Neural cell (in vitro differentiated cells): ENCODE measurements around the gene SCUBE1. TPM values are rescaled to one million over a fixed set of nuclear protein-coding genes. Genes with fewer than 3 reads are reported as not detected.

Experiments used
- H2AFZ ChIP-seq: fragments of 200-600, 300-800 bp; sonication (generic), shearing (Covaris generic); 2 replicates; pipeline ENCODE4 v1.6.0; 2014; ENCODE audit warnings: low read depth, mild to moderate bottlenecking, antibody characterized with exemption, low read length, moderate library complexity
- H3F3A ChIP-seq: fragments of 200-600 bp; shearing (Covaris generic); 2 replicates; pipeline ENCODE4 v1.6.1; 2016; ENCODE audit warnings: mild to moderate bottlenecking, moderate library complexity, mixed read lengths, antibody characterized with exemption, low read length; ENCODE audit not compliant: insufficient read depth, poor library complexity, severe bottlenecking
- H3K27ac ChIP-seq: fragments of 200-600, 300-800 bp; sonication (generic), shearing (Covaris generic); 2 replicates; pipeline ENCODE4 v1.5.1; 2014; ENCODE audit warnings: mild to moderate bottlenecking, low read length, moderate library complexity
- H3K27me3 ChIP-seq: fragments of 300-800, 200-600 bp; sonication (generic), shearing (Covaris generic); 2 replicates; pipeline ENCODE4 v1.6.0; 2014; ENCODE audit warnings: mild to moderate bottlenecking, low read depth, low read length, moderate library complexity; ENCODE audit not compliant: insufficient read depth
- H3K36me3 ChIP-seq: fragments of 300-800, 200-600 bp; sonication (generic), shearing (Covaris generic); 2 replicates; pipeline ENCODE4 v1.5.1; 2014; ENCODE audit warnings: mild to moderate bottlenecking, antibody characterized with exemption, low read length, moderate library complexity; ENCODE audit not compliant: insufficient read depth
- H3K4me2 ChIP-seq: fragments of 300-800, 200-600 bp; sonication (generic), shearing (Covaris generic); 2 replicates; pipeline ENCODE4 v1.6.0; 2014; ENCODE audit warnings: mild to moderate bottlenecking, low read length
- H3K4me3 ChIP-seq: fragments of 300-800, 200-600 bp; sonication (generic), shearing (Covaris generic); 2 replicates; pipeline ENCODE4 v1.5.1; 2014; ENCODE audit warnings: mild to moderate bottlenecking, low read length, moderate library complexity
- H3K79me2 ChIP-seq: fragments of 200-600 bp; shearing (Covaris generic); replicated peaks from 2 replicates; pipeline ENCODE4 v1.6.0; 2014; ENCODE audit warnings: mild to moderate bottlenecking, low read length, moderate library complexity; ENCODE audit not compliant: insufficient read depth
- H3K9ac ChIP-seq: fragments of 300-800, 200-600 bp; sonication (generic), shearing (Covaris generic); 2 replicates; pipeline ENCODE4 v1.6.1; 2016; ENCODE audit warnings: mild to moderate bottlenecking, low read length, mixed read lengths
- H3K9me2 ChIP-seq: fragments of 200-600 bp; shearing (Covaris generic); 2 replicates; pipeline ENCODE4 v1.6.1; 2016; ENCODE audit warnings: mild to moderate bottlenecking, low read length, mixed read lengths; ENCODE audit not compliant: insufficient read depth
- H3K9me3 ChIP-seq: fragments of 200-600, 300-800 bp; sonication (generic), shearing (Covaris generic); 2 replicates; pipeline ENCODE4 v1.6.1; 2016; ENCODE audit warnings: mild to moderate bottlenecking, mixed run types, low read length, moderate library complexity, mixed read lengths
- H4K20me1 ChIP-seq: fragments of 200-600 bp; shearing (Covaris generic); 2 replicates; pipeline ENCODE4 v1.6.1; 2016; ENCODE audit warnings: mild to moderate bottlenecking, mixed run types; ENCODE audit not compliant: insufficient read depth
- CTCF ChIP-seq: fragments of 450-650 bp; IDR thresholded peaks from 2 replicates; pipeline ENCODE4 v1.5.1; 2014; ENCODE audit warnings: antibody characterized with exemption, mild to moderate bottlenecking, moderate library complexity; ENCODE audit not compliant: poor library complexity, severe bottlenecking
- EP300 ChIP-seq: fragments of 450-650 bp; conservative IDR thresholded peaks from 2 replicates; pipeline ENCODE4 v1.6.1; 2014; ENCODE audit warnings: antibody characterized with exemption, mild to moderate bottlenecking, moderate library complexity; ENCODE audit not compliant: poor library complexity, severe bottlenecking
- EZH2 ChIP-seq: fragments of 200-600, 300-800 bp; shearing (Covaris generic), sonication (generic); IDR thresholded peaks from 2 replicates; pipeline ENCODE4 v1.6.1; 2014; ENCODE audit warnings: antibody characterized with exemption, low read length, borderline replicate concordance, mild to moderate bottlenecking; ENCODE audit not compliant: insufficient read depth, poor library complexity, severe bottlenecking
- MXI1 ChIP-seq: fragments of 450-650 bp; conservative IDR thresholded peaks from 2 replicates; pipeline ENCODE4 v1.6.1; 2014; ENCODE audit warnings: antibody characterized with exemption, mild to moderate bottlenecking; ENCODE audit not compliant: poor library complexity, severe bottlenecking
- POLR2AphosphoS5 ChIP-seq: IDR thresholded peaks from 2 replicates; pipeline ENCODE4 v1.6.1; 2012
- RAD21 ChIP-seq: fragments of 450-650 bp; conservative IDR thresholded peaks from 2 replicates; pipeline ENCODE4 v1.6.1; 2014; ENCODE audit warnings: antibody characterized with exemption, mild to moderate bottlenecking, moderate library complexity
- REST ChIP-seq: IDR thresholded peaks from 2 replicates; pipeline ENCODE4 v1.6.1; 2012; ENCODE audit warnings: borderline replicate concordance
- SMC3 ChIP-seq: fragments of 450-650 bp; conservative IDR thresholded peaks from 2 replicates; pipeline ENCODE4 v1.6.1; 2014; ENCODE audit warnings: antibody characterized with exemption, mild to moderate bottlenecking, moderate library complexity; ENCODE audit not compliant: poor library complexity
- TAF1 ChIP-seq: IDR thresholded peaks from 2 replicates; pipeline ENCODE4 v1.6.1; 2012; ENCODE audit warnings: low read depth
- polyA plus RNA-seq: library from polyadenylated mRNA; depleted of rRNA; stranded (reverse); fragments of >200 nt; gene quantifications from 2 replicates; pipeline ENCODE4 v1.2.3, GENCODE V29; 2014

Gene SCUBE1
- polyA plus RNA-seq, 1 donor from 2014 or later = 8.4 TPM

- TF ChIP-seq CTCF = no peak
Observed at GRCh38 chr22:43370036-43370435, 26.9 kb upstream of the SCUBE1 start (continued).

GRCh38 chr22:43365715-43366440 is 22.7 kb upstream of the SCUBE1 start:
- no peak overlapping the region for H3K4me2 ChIP-seq
- H3K9me2 ChIP-seq = no peaks in the 10 kb centered on the region
- no peak overlapping the region for H3K9ac ChIP-seq
- no peak for TF ChIP-seq EP300
- TF ChIP-seq MXI1 = no peak
- no peak for TF ChIP-seq POLR2AphosphoS5
- no peak for TF ChIP-seq EZH2
- TF ChIP-seq CTCF = no peak
- H4K20me1 ChIP-seq = no peaks in the 10 kb centered on the region
- H3K9me3 ChIP-seq = no peaks in the 10 kb centered on the region
- H3K4me3 ChIP-seq = no peak overlapping the region
- no peaks in the 10 kb centered on the region for H3K36me3 ChIP-seq
- H3K27ac ChIP-seq = no peak overlapping the region
- H3F3A ChIP-seq = no peaks in the 10 kb centered on the region
- H3K27me3 ChIP-seq = no peaks in the 10 kb centered on the region
- H3K79me2 ChIP-seq = no peaks in the 10 kb centered on the region
- H2AFZ ChIP-seq = no peak overlapping the region

GRCh38 chr22:43364169-43364435 is 20.9 kb upstream of the SCUBE1 start:
- Histone ChIP-seq H3K27ac (no peak overlapping the region), H3K27me3 (no peaks in the 10 kb centered on the region), H3K9me2 (no peaks in the 10 kb centered on the region), H3K4me3 (no peak overlapping the region), H3F3A (no peaks in the 10 kb centered on the region), H2AFZ (no peak overlapping the region), H3K36me3 (no peaks in the 10 kb centered on the region), H3K9ac (no peak overlapping the region), H4K20me1 (no peaks in the 10 kb centered on the region), H3K4me2 (no peak overlapping the region), H3K79me2 (no peaks in the 10 kb centered on the region), H3K9me3 (no peaks in the 10 kb centered on the region)
- TF ChIP-seq TAF1 (no peak), REST (no peak), RAD21 (no peak), EP300 (no peak), EZH2 (no peak), CTCF (no peak), POLR2AphosphoS5 (no peak), MXI1 (no peak), SMC3 (no peak)
